Measurements from ENCODE around the gene EFNB1. TPM values are rescaled to one million over a fixed set of nuclear protein-coding genes. Genes with fewer than 3 reads are reported as not detected.

EFNB1 gene
- total and polyA plus RNA-seq, 10 of the 15 experiments (the other 5 are each of a cell fraction or from before 2014, with no cell fraction given), result 0.02 to 1.0 (median 0.81) TPM; not detected in 1

GRCh38 chrX:68840256-68840655 is 11.4 kb downstream of the EFNB1 start:
- no peaks in the 10 kb centered on the region for H3K79me2 ChIP-seq (ENCODE audit: control insufficient read depth, insufficient read depth, low read length)
- WGBS (ENCODE audit: insufficient coverage, insufficient replicate concordance, low lambda C conversion rate, missing lambda C conversion rate), result 94% methylated on average over 22 of the region's 22 CpGs
- intact Hi-C loops (cut with micrococcal nuclease; ENCODE audit: unreplicated experiment) (no loop called here), in situ Hi-C loops (cut with MboI) (no loop called here)
- BruUV-seq (replicated peaks), result no TSS peak
- H3K36me3 ChIP-seq (ENCODE audit: control insufficient read depth in 2 of 2, insufficient read depth in 2 of 2, low read length in 1 of 2), result no peaks in the 10 kb centered on the region
- H3K4me2 ChIP-seq (ENCODE audit: control insufficient read depth, insufficient read depth), result no peak overlapping the region
- H2AFZ ChIP-seq (ENCODE audit: control insufficient read depth, low read depth, low read length), result no peak overlapping the region
- H3K27ac ChIP-seq (ENCODE audit: control insufficient read depth, insufficient read depth), result no peak overlapping the region
- POLR2A ChIA-PET, result no interaction called here
- no peaks in the 10 kb centered on the region for H3K27me3 ChIP-seq (replicated peaks in 1 of 2; ENCODE audit: control insufficient read depth in 2 of 2, insufficient read depth in 2 of 2, low read length in 1 of 2)
- FAIRE-seq (no peak), ATAC-seq (no peak), DNase-seq (ENCODE audit: low read depth, low spot score) (no peak)
- H3K9ac ChIP-seq (ENCODE audit: control insufficient read depth, insufficient read depth, low read length), result no peak overlapping the region
- RAD21 ChIA-PET (ENCODE audit: unreplicated experiment), result no interaction called here
- no peak for TF ChIP-seq KDM1A (IDR thresholded peaks at IDR 0.05; ENCODE audit: borderline replicate concordance)
- TF ChIP-seq MXI1 (IDR thresholded peaks at IDR 0.05; ENCODE audit: low read depth, low read length), result no peak
- no peak for TF ChIP-seq IRF4 (IDR thresholded peaks at IDR 0.05; ENCODE audit: low read depth, low read length)
- no peak for TF ChIP-seq RAD51 (IDR thresholded peaks at IDR 0.05)
- no peak for TF ChIP-seq POLR2AphosphoS5 (IDR thresholded peaks at IDR 0.05; ENCODE audit: low read length)
- no peak for TF ChIP-seq CREB1 (IDR thresholded peaks at IDR 0.05; ENCODE audit: low read depth)
- no peak for TF ChIP-seq EZH2 (IDR thresholded peaks at IDR 0.05; ENCODE audit: borderline replicate concordance, control insufficient read depth, low read depth, low read length)
- no peak for TF ChIP-seq SMAD1 (IDR thresholded peaks at IDR 0.05; ENCODE audit: low read depth, partially characterized antibody)
- TF ChIP-seq, protein P1, sequence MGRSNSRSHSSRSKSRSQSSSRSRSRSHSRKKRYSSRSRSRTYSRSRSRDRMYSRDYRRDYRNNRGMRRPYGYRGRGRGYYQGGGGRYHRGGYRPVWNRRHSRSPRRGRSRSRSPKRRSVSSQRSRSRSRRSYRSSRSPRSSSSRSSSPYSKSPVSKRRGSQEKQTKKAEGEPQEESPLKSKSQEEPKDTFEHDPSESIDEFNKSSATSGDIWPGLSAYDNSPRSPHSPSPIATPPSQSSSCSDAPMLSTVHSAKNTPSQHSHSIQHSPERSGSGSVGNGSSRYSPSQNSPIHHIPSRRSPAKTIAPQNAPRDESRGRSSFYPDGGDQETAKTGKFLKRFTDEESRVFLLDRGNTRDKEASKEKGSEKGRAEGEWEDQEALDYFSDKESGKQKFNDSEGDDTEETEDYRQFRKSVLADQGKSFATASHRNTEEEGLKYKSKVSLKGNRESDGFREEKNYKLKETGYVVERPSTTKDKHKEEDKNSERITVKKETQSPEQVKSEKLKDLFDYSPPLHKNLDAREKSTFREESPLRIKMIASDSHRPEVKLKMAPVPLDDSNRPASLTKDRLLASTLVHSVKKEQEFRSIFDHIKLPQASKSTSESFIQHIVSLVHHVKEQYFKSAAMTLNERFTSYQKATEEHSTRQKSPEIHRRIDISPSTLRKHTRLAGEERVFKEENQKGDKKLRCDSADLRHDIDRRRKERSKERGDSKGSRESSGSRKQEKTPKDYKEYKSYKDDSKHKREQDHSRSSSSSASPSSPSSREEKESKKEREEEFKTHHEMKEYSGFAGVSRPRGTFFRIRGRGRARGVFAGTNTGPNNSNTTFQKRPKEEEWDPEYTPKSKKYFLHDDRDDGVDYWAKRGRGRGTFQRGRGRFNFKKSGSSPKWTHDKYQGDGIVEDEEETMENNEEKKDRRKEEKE (IDR thresholded peaks at IDR 0.05), result no peak
- no peak for TF ChIP-seq YY1 (IDR thresholded peaks at IDR 0.05; ENCODE audit: low read depth, low read length)
- TF ChIP-seq, protein P2, sequence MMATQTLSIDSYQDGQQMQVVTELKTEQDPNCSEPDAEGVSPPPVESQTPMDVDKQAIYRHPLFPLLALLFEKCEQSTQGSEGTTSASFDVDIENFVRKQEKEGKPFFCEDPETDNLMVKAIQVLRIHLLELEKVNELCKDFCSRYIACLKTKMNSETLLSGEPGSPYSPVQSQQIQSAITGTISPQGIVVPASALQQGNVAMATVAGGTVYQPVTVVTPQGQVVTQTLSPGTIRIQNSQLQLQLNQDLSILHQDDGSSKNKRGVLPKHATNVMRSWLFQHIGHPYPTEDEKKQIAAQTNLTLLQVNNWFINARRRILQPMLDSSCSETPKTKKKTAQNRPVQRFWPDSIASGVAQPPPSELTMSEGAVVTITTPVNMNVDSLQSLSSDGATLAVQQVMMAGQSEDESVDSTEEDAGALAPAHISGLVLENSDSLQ (IDR thresholded peaks at IDR 0.05), result no peak
- no peak for TF ChIP-seq SP1 (IDR thresholded peaks at IDR 0.05; ENCODE audit: low read depth, low read length)
- TF ChIP-seq EED (IDR thresholded peaks at IDR 0.05; ENCODE audit: low read depth), result no peak
- no peak for TF ChIP-seq CHD1 (IDR thresholded peaks at IDR 0.05; ENCODE audit: low read depth, low read length)
- no peak overlapping the region for H3K4me3 ChIP-seq
- CTCF ChIA-PET, result no interaction called here
- no peaks in the 10 kb centered on the region for H4K20me1 ChIP-seq (ENCODE audit: control insufficient read depth, insufficient read depth)
- H3K9me3 ChIP-seq (replicated peaks; ENCODE audit: control insufficient read depth, insufficient read depth, low read length), result no peaks in the 10 kb centered on the region; the same call in 2 of the 3 replicates
- SMC1A ChIA-PET (ENCODE audit: uncharacterized antibody, unreplicated experiment), result no interaction called here
- no peaks in the 10 kb centered on the region for H3K4me1 ChIP-seq (ENCODE audit: control insufficient read depth, insufficient read depth, low read length)
